GM19455 (cell line): ENCODE results near the gene SETD7.
A peak's percentile ranks its signal among the peaks of the same experiment; 100 is the strongest.
"Not testable (repeated sequence)": the region's sequence is repeated elsewhere in the genome, so short reads cannot be mapped to it uniquely, and the experiment has no call there.

Source experiments
- ATAC-seq: cut with Tn5 transposase; IDR thresholded peaks from one replicate; pipeline ENCODE4 v1.9.1; 2021; ENCODE audit not compliant: unreplicated experiment

The SETD7 gene

DNA sequence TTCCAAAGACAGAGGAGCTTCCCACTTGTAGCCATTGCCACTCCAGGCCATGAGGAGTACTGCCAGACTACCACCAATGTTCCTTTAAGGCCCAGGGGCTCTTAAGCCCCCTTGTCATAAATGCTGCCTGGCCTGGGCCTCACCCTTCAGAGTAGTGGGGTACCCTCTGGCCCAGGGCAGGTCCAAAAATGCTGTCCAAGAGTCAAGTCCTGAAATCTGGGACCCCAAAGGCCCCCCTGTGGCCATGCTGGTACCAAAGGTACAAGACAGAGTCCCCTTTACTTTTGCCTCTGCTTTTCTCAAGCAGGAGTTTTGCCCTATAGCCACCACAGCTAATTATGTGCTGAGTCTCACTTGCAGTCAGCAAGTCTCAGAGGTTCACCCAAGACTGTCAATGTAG is 85.7 kb downstream of the SETD7 start:
- no peak for ATAC-seq

GRCh38 chr4:139469869-139470268 is 86.2 kb downstream of the SETD7 start:
- ATAC-seq, result no peak

GRCh38 chr4:139469216-139469615 is 86.8 kb downstream of the SETD7 start:
- ATAC-seq, result no peak

GRCh38 chr4:139468756-139469155 is 87.3 kb downstream of the SETD7 start:
- not testable (repeated sequence) for ATAC-seq

- ATAC-seq, result no peak
Observed at GRCh38 chr4:139465922-139466321, 90.1 kb downstream of the SETD7 start.

GRCh38 chr4:139464512-139464911 is 91.5 kb downstream of the SETD7 start:
- ATAC-seq, result not testable (repeated sequence)

GRCh38 chr4:139461022-139461628 is 94.9 kb downstream of the SETD7 start:
- ATAC-seq, result no peak

DNA sequence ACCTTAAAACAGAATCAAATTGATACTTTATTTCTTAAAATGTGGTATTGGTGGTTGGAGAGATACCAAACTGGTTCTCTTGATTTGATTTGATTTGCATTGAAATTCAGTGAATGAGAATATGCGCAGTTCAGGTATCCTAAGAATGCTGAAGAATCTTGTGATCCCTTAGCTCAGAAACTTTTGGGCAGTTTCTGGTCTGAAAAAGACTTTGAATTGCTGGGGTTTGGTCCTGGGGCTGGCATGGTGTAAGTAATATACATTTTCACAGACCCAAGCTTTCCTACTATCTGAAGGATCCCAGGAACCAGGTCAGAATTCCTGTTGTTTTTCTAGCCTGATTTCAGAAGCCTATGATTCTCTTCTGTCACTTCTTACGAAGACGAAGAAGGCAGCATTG is 95.5 kb downstream of the SETD7 start:
- ATAC-seq, result no peak

GRCh38 chr4:139458999-139459398 is 97.0 kb downstream of the SETD7 start:
- ATAC-seq, result no peak

GRCh38 chr4:139458543-139458942 is 97.5 kb downstream of the SETD7 start:
- no peak for ATAC-seq

DNA sequence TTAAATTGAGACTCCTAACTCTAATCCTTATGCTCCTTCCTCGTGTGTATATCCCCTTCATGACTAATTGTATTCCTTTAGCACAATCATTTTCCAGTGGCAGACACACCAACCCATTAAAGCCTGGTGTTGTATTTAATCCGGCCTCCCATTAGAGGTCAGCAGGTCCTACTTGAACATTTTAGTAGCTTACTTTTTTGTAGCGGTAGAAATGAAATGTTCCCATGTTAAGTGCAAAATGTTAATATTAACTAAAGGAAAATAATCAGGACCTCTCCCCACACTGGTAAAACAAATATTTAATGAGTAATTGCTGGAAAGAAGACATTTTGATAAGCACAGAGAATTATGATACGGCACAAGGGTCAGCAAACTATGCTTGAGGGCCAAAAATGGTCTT is 98.7 kb downstream of the SETD7 start:
- ATAC-seq, result no peak

DNA sequence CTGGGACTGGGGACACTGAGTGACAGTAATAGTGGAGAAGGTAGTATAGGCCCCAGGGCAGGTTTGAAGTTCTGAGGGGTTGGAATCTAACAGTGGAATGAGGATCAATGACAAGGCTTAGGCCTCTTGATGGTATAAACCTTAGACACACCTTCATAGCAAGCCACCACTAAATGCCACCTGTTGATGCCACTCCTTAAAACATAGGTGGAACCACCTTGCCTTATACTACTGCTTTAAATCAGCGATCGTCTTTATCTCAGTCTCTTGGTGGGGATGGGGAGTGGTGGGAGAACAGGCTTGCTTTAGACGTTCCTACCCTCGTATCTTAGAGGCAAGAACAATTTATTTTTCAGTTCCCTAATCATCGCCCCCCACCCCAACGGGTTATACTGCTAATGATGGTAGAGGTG is 100.9 kb downstream of the SETD7 start:
- ATAC-seq, result no peak

GRCh38 chr4:139454111-139455045 is 101.6 kb downstream of the SETD7 start, which contains the start of gene RAB33B:
Gene RAB33B, plus strand, starts transcription at chr4:139454121. Its CDS starts 75 bp downstream, at chr4:139454196.
- ATAC-seq, result peak; percentile 13

GRCh38 chr4:139453371-139454110 is 102.5 kb downstream of the SETD7 start:
- peak; percentile 89 for ATAC-seq

- peak; percentile 47 for ATAC-seq
Observed at GRCh38 chr4:139453041-139453370, 103.0 kb downstream of the SETD7 start.

DNA sequence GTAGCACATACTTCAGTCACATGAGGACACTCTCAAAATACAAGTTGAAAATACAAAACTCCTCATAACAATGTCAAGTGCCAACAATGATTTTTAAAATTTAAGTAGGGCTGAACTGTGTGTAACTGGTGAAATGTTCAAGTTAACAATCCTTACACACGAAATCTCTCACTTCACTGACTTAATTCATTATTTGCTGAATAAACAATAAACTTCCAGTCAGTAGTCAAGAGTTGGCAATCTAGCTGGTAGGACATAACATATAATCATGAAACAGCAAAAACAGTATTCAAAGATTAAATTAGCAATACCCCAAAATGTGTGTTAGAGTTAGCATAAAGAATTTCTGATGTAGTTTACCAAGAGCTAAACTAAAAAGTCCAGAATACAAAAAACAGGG is 104.0 kb downstream of the SETD7 start:
- ATAC-seq, result no peak

GRCh38 chr4:139450586-139450985 is 105.4 kb downstream of the SETD7 start:
- ATAC-seq, result no peak

- ATAC-seq, result not testable (repeated sequence)
Observed at GRCh38 chr4:139447078-139447477, 108.9 kb downstream of the SETD7 start.
